Adrenal gland (tissue), 5 donors: ENCODE results near the gene BCORL1.
A peak's percentile ranks its signal among the peaks of the same experiment; 100 is the strongest.

Experiments used
- POLR2A ChIP-seq, 2 donors: fragments of 450-650 bp; IDR thresholded peaks; one replicate each; pipeline ENCODE4 v1.6.1; 2017; ENCODE audit warnings: antibody characterized with exemption in 2 of 2, mild to moderate bottlenecking in 2 of 2, moderate library complexity in 1 of 2
- TF ChIP-seq, protein P1 (sequence below), 6 experiments: fragments of 450-650 bp in 4 of 6; fragments of 200-600 bp in 2 of 6; sonication (generic) in 1 of 6; IDR thresholded peaks; 1 replicate in 5 of 6; 2 replicates in 1 of 6; pipeline versions ENCODE4 v1.5.1 to v1.8.0; 2016 to 2021; ENCODE audit warnings: antibody characterized with exemption in 6 of 6, mild to moderate bottlenecking in 2 of 6, moderate library complexity in 1 of 6
- donor health status: DM: no; HTN: no; CAD: no.

DNA sequence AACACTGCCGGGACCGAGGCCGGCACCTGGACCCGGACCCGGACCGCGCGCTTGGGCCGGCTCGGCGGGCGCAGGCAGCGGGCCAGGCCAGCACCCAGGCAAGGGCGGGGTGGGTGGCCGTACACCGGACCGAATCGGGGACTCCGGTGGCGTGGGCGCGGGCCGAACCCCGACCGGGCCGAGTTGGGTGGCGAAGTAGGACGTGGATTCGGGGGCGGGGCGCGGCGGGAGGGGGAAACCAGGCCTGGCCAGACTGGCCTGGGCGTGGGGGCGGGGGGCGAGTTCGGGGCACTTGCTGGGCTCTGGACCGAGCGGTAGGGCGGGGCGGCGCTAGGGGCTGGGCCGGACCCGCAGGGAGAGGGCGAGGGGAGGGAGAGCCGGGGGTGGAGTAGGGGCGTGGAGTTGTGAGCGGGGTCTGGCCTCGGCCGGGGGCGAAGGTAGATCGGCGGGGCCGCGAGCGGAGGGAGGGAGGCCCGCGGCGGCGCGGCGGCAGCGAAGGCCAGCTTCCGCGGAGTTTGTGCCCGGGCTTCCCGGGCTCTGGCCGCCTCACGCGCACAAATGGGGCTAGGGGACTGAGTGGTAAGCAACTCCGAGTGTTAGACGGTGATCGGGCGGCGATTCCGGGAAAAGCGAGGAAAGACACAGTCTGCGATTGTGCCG is 1.8 kb upstream of the BCORL1 start:
- peak in 1 of 2 donors; percentile 21 for TF ChIP-seq POLR2A (IDR thresholded peaks at IDR 0.05)
- TF ChIP-seq, protein P1, sequence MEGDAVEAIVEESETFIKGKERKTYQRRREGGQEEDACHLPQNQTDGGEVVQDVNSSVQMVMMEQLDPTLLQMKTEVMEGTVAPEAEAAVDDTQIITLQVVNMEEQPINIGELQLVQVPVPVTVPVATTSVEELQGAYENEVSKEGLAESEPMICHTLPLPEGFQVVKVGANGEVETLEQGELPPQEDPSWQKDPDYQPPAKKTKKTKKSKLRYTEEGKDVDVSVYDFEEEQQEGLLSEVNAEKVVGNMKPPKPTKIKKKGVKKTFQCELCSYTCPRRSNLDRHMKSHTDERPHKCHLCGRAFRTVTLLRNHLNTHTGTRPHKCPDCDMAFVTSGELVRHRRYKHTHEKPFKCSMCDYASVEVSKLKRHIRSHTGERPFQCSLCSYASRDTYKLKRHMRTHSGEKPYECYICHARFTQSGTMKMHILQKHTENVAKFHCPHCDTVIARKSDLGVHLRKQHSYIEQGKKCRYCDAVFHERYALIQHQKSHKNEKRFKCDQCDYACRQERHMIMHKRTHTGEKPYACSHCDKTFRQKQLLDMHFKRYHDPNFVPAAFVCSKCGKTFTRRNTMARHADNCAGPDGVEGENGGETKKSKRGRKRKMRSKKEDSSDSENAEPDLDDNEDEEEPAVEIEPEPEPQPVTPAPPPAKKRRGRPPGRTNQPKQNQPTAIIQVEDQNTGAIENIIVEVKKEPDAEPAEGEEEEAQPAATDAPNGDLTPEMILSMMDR (IDR thresholded peaks at IDR 0.05): no peak
